KMS-11 (cell line): ENCODE data around the gene KLF9.

Source experiments
- H2AFZ ChIP-seq: fragments of 200-600 bp; sonication (generic); 2 replicates; pipeline ENCODE4 v1.6.1; 2016; ENCODE audit warnings: antibody characterized with exemption, mixed run types, low read depth
- H3K27ac ChIP-seq: fragments of 200-600 bp; sonication (generic); 2 replicates; pipeline ENCODE4 v1.6.1; 2016; ENCODE audit warnings: mild to moderate bottlenecking, mixed run types
- H3K27me3 ChIP-seq: fragments of 200-600 bp; sonication (generic); 2 replicates; pipeline ENCODE4 v1.6.1; 2017; ENCODE audit warnings: mild to moderate bottlenecking, low read depth, mixed run types, moderate library complexity; ENCODE audit not compliant: insufficient read depth
- H3K36me3 ChIP-seq: fragments of 200-600 bp; sonication (generic); 2 replicates; pipeline ENCODE4 v1.6.1; 2017; ENCODE audit warnings: mild to moderate bottlenecking, mixed run types; ENCODE audit not compliant: insufficient read depth
- H3K4me1 ChIP-seq: fragments of 200-600 bp; sonication (generic); 2 replicates; pipeline ENCODE4 v1.6.1; 2016; ENCODE audit warnings: mild to moderate bottlenecking, low read depth, mixed run types; ENCODE audit not compliant: poor library complexity, severe bottlenecking
- H3K4me2 ChIP-seq: fragments of 200-600 bp; sonication (generic); 2 replicates; pipeline ENCODE4 v1.7.0; 2016; ENCODE audit warnings: mild to moderate bottlenecking, mixed run types
- H3K4me3 ChIP-seq: fragments of 200-600 bp; sonication (generic); IDR thresholded peaks from 2 replicates; pipeline ENCODE4 v1.6.1; 2017; ENCODE audit warnings: low read depth, low read length, mixed read lengths; ENCODE audit not compliant: insufficient read depth
- H3K79me2 ChIP-seq: fragments of 200-600 bp; sonication (generic); 2 replicates; pipeline ENCODE4 v1.6.1; 2016; ENCODE audit warnings: low read depth, mixed run types; ENCODE audit not compliant: insufficient read depth
- H3K9ac ChIP-seq: fragments of 200-600 bp; sonication (generic); 2 replicates; pipeline ENCODE4 v1.6.1; 2016; ENCODE audit warnings: mild to moderate bottlenecking, mixed run types
- H4K20me1 ChIP-seq: fragments of 200-600 bp; sonication (generic); 2 replicates; pipeline ENCODE4 v1.6.1; 2016; ENCODE audit warnings: mild to moderate bottlenecking, mixed run types; ENCODE audit not compliant: insufficient read depth
- CTCF ChIP-seq: fragments of 200-600 bp; sonication (generic); conservative IDR thresholded peaks from 2 replicates; pipeline ENCODE4 v1.6.1; 2017; ENCODE audit warnings: low read depth, mild to moderate bottlenecking, antibody characterized with exemption, low read length, moderate library complexity, mixed read lengths

The KLF9 gene

GRCh38 chr9:70340572-70340971 is 73.9 kb downstream of the KLF9 start:
- H3K36me3 ChIP-seq = no peaks in the 10 kb centered on the region
- no peaks in the 10 kb centered on the region for H3K27me3 ChIP-seq
- no peak overlapping the region for H2AFZ ChIP-seq
- TF ChIP-seq CTCF = peak; percentile 70
- no peak overlapping the region; the same call in 1 of the 2 replicates for H3K9ac ChIP-seq
- H3K79me2 ChIP-seq = no peaks in the 10 kb centered on the region
- H4K20me1 ChIP-seq = no peaks in the 10 kb centered on the region
- no peak overlapping the region for H3K27ac ChIP-seq
- H3K4me3 ChIP-seq = no peak overlapping the region
- H3K4me1 ChIP-seq = no peaks in the 10 kb centered on the region
- H3K4me2 ChIP-seq = no peak overlapping the region
